ENCODE measurements around the gene OR2J2.
"Not testable (repeated sequence)": the region's sequence is repeated elsewhere in the genome, so short reads cannot be mapped to it uniquely, and the experiment has no call there.

DNA sequence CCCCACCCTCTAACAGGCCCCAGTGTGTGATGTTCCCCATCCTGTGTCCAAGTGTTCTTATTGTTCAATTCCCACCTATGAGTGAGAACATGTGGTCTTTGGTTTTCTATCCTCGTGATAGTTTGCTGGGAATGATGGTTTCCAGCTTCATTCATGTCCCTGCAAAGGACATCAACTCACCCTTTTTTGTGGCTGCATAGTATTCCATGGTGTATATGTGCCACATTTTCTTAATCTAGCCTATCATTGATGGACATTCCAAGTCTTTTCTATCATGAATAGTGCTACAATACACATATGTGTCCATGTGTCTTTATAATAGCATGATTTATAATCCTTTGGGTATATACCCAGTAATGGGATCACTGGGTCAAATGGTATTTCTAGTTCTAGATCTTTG, 15.5 kb upstream of the OR2J2 start:
- TF ChIP-seq, protein P1, sequence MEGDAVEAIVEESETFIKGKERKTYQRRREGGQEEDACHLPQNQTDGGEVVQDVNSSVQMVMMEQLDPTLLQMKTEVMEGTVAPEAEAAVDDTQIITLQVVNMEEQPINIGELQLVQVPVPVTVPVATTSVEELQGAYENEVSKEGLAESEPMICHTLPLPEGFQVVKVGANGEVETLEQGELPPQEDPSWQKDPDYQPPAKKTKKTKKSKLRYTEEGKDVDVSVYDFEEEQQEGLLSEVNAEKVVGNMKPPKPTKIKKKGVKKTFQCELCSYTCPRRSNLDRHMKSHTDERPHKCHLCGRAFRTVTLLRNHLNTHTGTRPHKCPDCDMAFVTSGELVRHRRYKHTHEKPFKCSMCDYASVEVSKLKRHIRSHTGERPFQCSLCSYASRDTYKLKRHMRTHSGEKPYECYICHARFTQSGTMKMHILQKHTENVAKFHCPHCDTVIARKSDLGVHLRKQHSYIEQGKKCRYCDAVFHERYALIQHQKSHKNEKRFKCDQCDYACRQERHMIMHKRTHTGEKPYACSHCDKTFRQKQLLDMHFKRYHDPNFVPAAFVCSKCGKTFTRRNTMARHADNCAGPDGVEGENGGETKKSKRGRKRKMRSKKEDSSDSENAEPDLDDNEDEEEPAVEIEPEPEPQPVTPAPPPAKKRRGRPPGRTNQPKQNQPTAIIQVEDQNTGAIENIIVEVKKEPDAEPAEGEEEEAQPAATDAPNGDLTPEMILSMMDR (IDR thresholded peaks at IDR 0.05): not testable (repeated sequence)
- TF ChIP-seq EP300, POLR2AphosphoS5, POLR2A (IDR thresholded peaks at IDR 0.05): not testable (repeated sequence)
